Gastroesophageal sphincter (tissue), 4 donors: ENCODE results near the gene NPIPA1. TPM values are rescaled to one million over a fixed set of nuclear protein-coding genes. Genes with fewer than 3 reads are reported as not detected.
"Not testable (repeated sequence)": the region's sequence is repeated elsewhere in the genome, so short reads cannot be mapped to it uniquely, and the experiment has no call there.

Source experiments
- ATAC-seq: fragments of 150-250 bp; one replicate; pipeline ENCODE4 v1.9.1; 2016; ENCODE audit warnings: mild to moderate bottlenecking, moderate library complexity
- H3K27ac ChIP-seq, 4 donors: fragments of 200-600 bp; sonication (generic) in 3 of 4; 1 replicate in 3 of 4; 2 replicates in 1 of 4; pipeline ENCODE4 v1.5.1; 2016 to 2019
- H3K27me3 ChIP-seq: fragments of 200-600 bp; sonication (generic); one replicate; pipeline ENCODE4 v1.5.1; 2019
- H3K36me3 ChIP-seq, 2 donors: fragments of 200-600 bp; sonication (generic); one replicate each; pipeline ENCODE4 v1.5.1; 2019; ENCODE audit warnings: control low read depth in 1 of 2
- H3K4me1 ChIP-seq, 3 donors: fragments of 200-600 bp; sonication (generic); 1 replicate in 2 of 3; 2 replicates in 1 of 3; pipeline ENCODE4 v1.5.1; 2016 to 2019; ENCODE audit warnings: control low read depth in 2 of 3
- H3K4me3 ChIP-seq, 2 donors: fragments of 200-600 bp; sonication (generic); one replicate each; pipeline ENCODE4 v1.5.1; 2019; ENCODE audit warnings: mild to moderate bottlenecking in 1 of 2, moderate library complexity in 1 of 2
- H3K9me3 ChIP-seq, 3 donors: fragments of 200-600 bp; sonication (generic); one replicate each; pipeline ENCODE4 v1.5.1; 2017 to 2019; ENCODE audit warnings: control low read depth in 2 of 3
- POLR2A ChIP-seq, 2 donors: fragments of 450-650 bp; IDR thresholded peaks; one replicate each; pipeline ENCODE4 v1.6.1; 2017; ENCODE audit warnings: antibody characterized with exemption in 2 of 2, mild to moderate bottlenecking in 2 of 2, moderate library complexity in 1 of 2
- POLR2AphosphoS5 ChIP-seq: sonication (generic); formaldehyde crosslinking; IDR thresholded peaks from one replicate; pipeline ENCODE4 v1.6.1; 2017; ENCODE audit warnings: antibody characterized with exemption
- WGBS, 2 donors: methylation state at CpG; one replicate each; pipeline ENCODE4 v1.1.5; 2018; ENCODE audit warnings: low coverage in 1 of 2; 5-methylcytosine and 5-hydroxymethylcytosine counted together
- total RNA-seq, 4 donors: library from RNA; depleted of rRNA; stranded (reverse); fragments of >200 nt; gene quantifications; one replicate each; pipeline ENCODE4 v1.1.0, GENCODE V29; 2016
- TF ChIP-seq, protein P1 (sequence below), 4 experiments: fragments of 200-600 bp in 2 of 4; fragments of 450-650 bp in 2 of 4; sonication (generic) in 1 of 4; IDR thresholded peaks; one replicate each; pipeline ENCODE4 v1.5.1; 2017 to 2019; ENCODE audit warnings: antibody characterized with exemption in 4 of 4, mild to moderate bottlenecking in 2 of 4, moderate library complexity in 2 of 4

NPIPA1 gene
- total RNA-seq, 4 donors from 2014 or later: 54.0 to 103 (median 93.4) TPM

DNA sequence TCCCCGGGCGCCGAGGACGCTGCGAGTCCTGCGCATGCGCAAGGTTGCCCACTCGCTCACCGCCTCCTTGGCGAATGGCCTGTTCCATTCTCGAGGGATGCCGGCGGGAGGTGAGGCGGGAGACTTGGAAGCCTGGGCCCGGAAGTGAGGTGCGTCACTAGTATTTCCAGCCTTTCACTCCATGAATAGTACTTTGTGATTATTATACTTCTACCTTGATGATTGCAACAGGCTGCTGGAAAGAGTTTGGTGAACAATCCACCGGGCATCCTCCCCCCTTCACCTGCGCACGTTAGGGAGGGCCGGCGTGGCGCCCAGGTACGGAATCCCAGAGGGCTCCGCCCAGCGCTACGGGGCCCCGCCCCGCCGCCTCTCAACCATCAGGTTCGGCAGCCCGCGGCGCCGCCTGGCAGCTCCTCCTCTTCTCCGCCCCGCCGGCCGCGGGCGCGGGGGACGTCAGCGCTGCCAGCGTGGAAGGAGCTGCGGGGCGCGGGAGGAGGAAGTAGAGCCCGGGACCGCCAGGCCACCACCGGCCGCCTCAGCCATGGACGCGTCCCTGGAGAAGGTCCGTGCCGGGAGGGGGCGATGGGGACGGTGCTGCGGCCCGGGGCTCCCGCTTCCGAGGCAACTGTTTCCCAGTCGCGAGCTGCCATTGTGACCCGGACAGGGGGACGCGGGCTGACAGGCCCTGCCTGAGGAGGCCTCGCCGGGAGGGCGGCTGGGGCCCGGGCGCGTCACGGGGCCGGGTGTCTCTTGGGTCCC, 37.6 kb downstream of the NPIPA1 start, which contains the start of gene PDXDC1:
PDXDC1 (plus strand) TSS at position 371 of the 762 bp plus-strand sequence; CDS start at position 545, 174 bp downstream.
- TF ChIP-seq POLR2AphosphoS5: peak; percentile 87
- peak; percentile 91 to 92 for TF ChIP-seq POLR2A (IDR thresholded peaks at IDR 0.05)
- TF ChIP-seq, protein P1, sequence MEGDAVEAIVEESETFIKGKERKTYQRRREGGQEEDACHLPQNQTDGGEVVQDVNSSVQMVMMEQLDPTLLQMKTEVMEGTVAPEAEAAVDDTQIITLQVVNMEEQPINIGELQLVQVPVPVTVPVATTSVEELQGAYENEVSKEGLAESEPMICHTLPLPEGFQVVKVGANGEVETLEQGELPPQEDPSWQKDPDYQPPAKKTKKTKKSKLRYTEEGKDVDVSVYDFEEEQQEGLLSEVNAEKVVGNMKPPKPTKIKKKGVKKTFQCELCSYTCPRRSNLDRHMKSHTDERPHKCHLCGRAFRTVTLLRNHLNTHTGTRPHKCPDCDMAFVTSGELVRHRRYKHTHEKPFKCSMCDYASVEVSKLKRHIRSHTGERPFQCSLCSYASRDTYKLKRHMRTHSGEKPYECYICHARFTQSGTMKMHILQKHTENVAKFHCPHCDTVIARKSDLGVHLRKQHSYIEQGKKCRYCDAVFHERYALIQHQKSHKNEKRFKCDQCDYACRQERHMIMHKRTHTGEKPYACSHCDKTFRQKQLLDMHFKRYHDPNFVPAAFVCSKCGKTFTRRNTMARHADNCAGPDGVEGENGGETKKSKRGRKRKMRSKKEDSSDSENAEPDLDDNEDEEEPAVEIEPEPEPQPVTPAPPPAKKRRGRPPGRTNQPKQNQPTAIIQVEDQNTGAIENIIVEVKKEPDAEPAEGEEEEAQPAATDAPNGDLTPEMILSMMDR (IDR thresholded peaks at IDR 0.05): peak in 2 of 4 experiments; percentile 17 to 26
- H3K4me3 ChIP-seq: peak within 1 kb of the TSS; percentile 72
- 1 to 3% methylated on average over 10 to 13 of the region's 74 CpGs for WGBS, 2 donors

DNA sequence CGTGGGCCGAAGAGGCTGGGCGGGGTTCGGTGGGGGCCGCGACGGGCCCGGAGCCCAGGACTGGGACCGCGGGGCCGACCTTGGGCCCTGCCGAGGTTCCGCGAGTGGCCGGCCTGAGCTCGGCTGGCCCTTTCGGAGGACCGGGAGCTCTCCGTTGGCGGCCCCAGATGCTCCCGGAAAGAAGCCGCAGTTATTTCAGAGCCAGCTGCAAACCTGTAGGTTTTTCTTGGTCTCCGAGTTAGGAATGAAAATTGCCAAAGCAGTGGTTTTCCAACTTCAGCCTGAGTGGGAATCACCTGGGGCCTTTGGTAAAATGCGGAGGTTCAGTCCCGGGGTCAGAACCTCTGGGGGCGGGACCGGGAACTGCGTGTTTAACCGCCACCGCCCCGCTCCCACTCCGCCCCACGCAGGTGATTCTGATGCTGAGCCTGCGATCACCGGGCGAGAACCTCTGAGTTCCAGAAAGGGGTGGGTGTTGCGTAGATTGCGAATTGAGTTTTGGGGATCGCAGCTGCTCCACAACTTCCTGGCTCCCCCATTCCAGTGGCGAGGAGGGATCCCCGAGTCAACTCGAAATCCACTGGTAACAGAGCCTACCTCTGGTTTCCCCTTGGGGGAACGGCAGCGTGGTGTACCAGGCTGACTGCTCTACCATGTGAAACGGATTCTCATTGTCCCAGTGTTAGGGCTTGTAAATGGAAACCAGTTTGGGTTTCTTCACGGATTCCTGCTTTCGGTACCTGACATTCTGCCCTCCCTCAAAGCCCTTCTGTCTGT, 38.4 kb downstream of the NPIPA1 start:
- Histone ChIP-seq H3K4me1 (peaks cover 0 to 41% (median 0%) of the 10 kb centered on the region in 3 donors), H3K27ac (peak overlapping the region; percentile 92 to 97 (median 95)), H3K4me3 (peak overlapping the region; percentile 72)
- peak; percentile 17 for ATAC-seq
- TF ChIP-seq, protein P1 (IDR thresholded peaks at IDR 0.05): peak in 2 of 4 experiments; percentile 31 to 55
- TF ChIP-seq POLR2AphosphoS5: peak; percentile 27
- 0 to 7% methylated on average over 1 to 7 of the region's 47 CpGs for WGBS, 2 donors
- not testable (repeated sequence) for H3K27me3 ChIP-seq, H3K36me3 ChIP-seq, H3K9me3 ChIP-seq

More for the DNA sequence above, 37.6 kb downstream of the NPIPA1 start, which contains the start of gene PDXDC1:
- not testable (repeated sequence) for H3K9me3 ChIP-seq, H3K27me3 ChIP-seq, H3K36me3 ChIP-seq
- Histone ChIP-seq H3K4me1 (peaks cover 0 to 41% (median 0%) of the 10 kb centered on the region in 3 donors), H3K27ac (peak within 1 kb of the TSS; percentile 92 to 97 (median 95))
- ATAC-seq: peak; percentile 92

DNA sequence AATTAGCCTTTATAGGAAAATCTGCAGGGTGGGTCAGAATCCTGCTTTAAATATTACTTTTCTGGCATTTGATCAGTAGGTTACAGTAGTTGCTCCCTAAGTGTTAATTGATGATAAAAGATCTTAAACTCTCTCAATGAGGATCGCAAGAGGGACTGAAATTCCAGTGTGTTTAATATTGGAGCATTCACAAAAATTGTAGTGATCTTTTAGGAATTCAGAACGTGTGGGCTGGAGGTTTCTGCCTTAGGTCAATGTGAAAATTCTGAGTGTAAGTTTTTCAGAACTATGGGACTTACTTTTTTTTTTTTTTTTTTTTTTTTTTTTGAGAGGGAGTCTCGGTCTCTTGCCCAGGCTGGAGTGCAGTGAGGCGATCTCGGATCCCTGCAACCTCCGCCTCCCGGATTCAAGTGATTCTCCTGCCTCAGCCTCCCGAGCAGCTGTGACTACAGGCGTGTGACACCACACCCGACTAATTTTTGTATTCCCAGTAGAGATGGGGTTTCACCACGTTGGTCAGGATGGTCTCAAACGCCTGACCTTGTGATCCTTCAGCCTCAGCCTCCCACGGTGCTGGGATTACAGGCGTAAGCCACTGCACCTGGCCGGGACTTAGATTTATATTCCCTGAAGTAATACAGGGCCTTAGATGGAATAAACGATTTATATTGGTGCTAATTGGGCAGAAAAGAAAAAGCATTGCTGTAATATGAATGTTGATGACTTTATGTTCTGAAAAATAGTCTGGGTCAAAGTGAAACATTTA, 39.9 kb downstream of the NPIPA1 start:
- Histone ChIP-seq H3K27ac (peak overlapping the region in 1 of 4 donors; percentile 28), H3K4me1 (peaks cover 0 to 54% (median 0%) of the 10 kb centered on the region in 3 donors)
- ATAC-seq, H3K9me3 ChIP-seq, H3K4me3 ChIP-seq, H3K27me3 ChIP-seq, H3K36me3 ChIP-seq: not testable (repeated sequence)
- 47 to 66% methylated on average over 5 to 9 of the region's 16 CpGs for WGBS, 2 donors

DNA sequence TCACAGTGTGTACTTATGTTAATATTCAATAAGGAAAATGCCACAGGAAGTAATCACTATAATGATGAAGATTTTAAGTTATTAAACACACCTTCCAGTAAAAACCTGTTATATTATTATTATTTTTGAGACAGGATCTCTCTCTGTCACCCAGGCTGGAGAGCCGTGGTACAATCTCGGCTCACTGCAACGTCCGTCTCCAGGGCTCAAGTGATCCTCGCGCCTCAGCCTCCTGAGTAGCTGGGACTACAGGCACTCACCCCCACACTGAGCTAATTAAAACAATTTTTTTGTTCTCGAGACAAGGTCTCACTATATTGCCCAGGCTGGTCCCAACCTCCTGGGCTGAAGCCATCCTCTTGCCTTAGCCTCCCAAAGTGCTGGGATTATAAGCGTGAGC, 41.0 kb downstream of the NPIPA1 start:
- not testable (repeated sequence) for H3K27ac ChIP-seq, ATAC-seq, H3K4me3 ChIP-seq, H3K9me3 ChIP-seq, H3K27me3 ChIP-seq, H3K36me3 ChIP-seq
- peaks cover 0 to 65% (median 4%) of the 10 kb centered on the region in 3 donors for H3K4me1 ChIP-seq
- 94 to 95% methylated on average over 7 to 8 of the region's 8 CpGs for WGBS, 2 donors

DNA sequence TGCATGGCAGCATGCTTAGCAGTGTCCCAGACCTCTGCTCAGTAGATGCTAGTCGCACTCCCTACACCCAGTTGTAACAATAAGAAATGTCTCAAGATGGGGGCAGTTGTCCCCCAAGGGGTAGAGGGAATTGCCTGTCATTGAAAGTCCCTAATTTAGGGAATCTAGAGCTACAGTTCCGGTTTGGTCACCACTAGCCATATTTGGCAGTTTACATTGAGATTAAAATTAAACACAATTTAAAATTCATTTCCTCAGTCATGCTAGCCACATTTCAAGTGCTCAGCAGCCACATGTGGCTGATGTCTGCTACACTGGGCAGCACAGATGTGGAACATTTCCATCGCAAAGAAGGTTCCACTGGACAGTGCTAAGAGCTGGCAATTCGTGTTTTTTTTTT, 41.7 kb downstream of the NPIPA1 start:
- Histone ChIP-seq H3K4me1 (peaks cover 0 to 64% (median 4%) of the 10 kb centered on the region in 3 donors), H3K27ac (peak overlapping the region in 1 of 4 donors; percentile 21)
- 81 to 89% methylated on average over 3 to 4 of the region's 4 CpGs for WGBS, 2 donors
- H3K9me3 ChIP-seq, H3K4me3 ChIP-seq, ATAC-seq, H3K27me3 ChIP-seq, H3K36me3 ChIP-seq: not testable (repeated sequence)

DNA sequence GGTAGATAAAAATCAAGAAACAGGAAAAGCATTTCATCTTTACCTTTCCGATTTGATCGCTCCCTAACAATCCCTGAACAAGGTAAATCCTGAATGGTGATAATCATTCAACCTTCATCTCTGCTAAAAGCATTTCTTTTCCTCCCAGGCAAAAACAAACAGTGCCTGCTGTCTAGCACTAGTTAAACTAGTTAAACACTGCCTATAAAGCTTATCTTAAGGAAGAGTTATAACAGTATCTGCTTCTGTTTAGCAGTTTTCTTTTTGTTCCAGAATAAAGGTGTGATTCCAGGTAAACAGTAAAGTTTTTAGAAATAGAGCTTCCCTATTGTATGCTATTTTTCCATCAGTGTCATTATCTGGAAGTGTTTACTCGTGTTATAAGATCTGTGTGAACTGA, 44.0 kb downstream of the NPIPA1 start:
- H3K4me1 ChIP-seq: peaks cover 0 to 52% (median 4%) of the 10 kb centered on the region in 3 donors
- ATAC-seq, H3K9me3 ChIP-seq, H3K27ac ChIP-seq, H3K27me3 ChIP-seq, H3K4me3 ChIP-seq: not testable (repeated sequence)
- WGBS, 2 donors: 66 to 74% methylated on average over 3 of the region's 3 CpGs
- H3K36me3 ChIP-seq: peaks cover 0 to 17% of the 10 kb centered on the region in 2 donors
